Fibroblast of upper back skin (primary cell): ENCODE results near the gene MTA3.

Source experiments
- DNase-seq: peaks from one replicate; pipeline ENCODE4 v3.0.0-alpha.2; 2013

MTA3 gene

GRCh38 chr2:42791606-42792005 lies 223.2 kb downstream of the MTA3 start:
- no peak for DNase-seq

- DNase-seq, result no peak
Measured at GRCh38 chr2:42792087-42792582, 223.7 kb downstream of the MTA3 start.

GRCh38 chr2:42792583-42793333 lies 224.3 kb downstream of the MTA3 start, which contains the start of gene HAAO:
Gene HAAO, minus strand, starts transcription at chr2:42792583. Its CDS starts 47 bp downstream, at chr2:42792536.
- no peak for DNase-seq

- DNase-seq, result peak; percentile 43
Measured at GRCh38 chr2:42793334-42794270, 225.2 kb downstream of the MTA3 start.

- no peak for DNase-seq
Measured at GRCh38 chr2:42794271-42795046, 226.0 kb downstream of the MTA3 start.

GRCh38 chr2:42795275-42795674 lies 226.8 kb downstream of the MTA3 start:
- DNase-seq, result no peak

- DNase-seq, result no peak
Measured at GRCh38 chr2:42795841-42796301, 227.4 kb downstream of the MTA3 start.

- no peak for DNase-seq
Measured at GRCh38 chr2:42796427-42797248, 228.2 kb downstream of the MTA3 start.

GRCh38 chr2:42797281-42797680 lies 228.8 kb downstream of the MTA3 start:
- no peak for DNase-seq

- DNase-seq, result no peak
Measured at GRCh38 chr2:42799881-42800280, 231.4 kb downstream of the MTA3 start.

GRCh38 chr2:42800461-42800962 lies 232.1 kb downstream of the MTA3 start:
- DNase-seq, result no peak

GRCh38 chr2:42800981-42801380 lies 232.5 kb downstream of the MTA3 start:
- no peak for DNase-seq

GRCh38 chr2:42801381-42801780 lies 232.9 kb downstream of the MTA3 start:
- DNase-seq, result no peak

GRCh38 chr2:42802150-42802549 lies 233.7 kb downstream of the MTA3 start:
- no peak for DNase-seq

GRCh38 chr2:42804338-42804737 lies 235.9 kb downstream of the MTA3 start:
- DNase-seq, result no peak

GRCh38 chr2:42804891-42805290 lies 236.5 kb downstream of the MTA3 start:
- no peak for DNase-seq
